H9 (cell line): ENCODE data around the gene TRMT11. TPM values are rescaled to one million over a fixed set of nuclear protein-coding genes. Genes with fewer than 3 reads are reported as not detected.

ENCODE experiments used
- DNase-seq: peaks from one replicate; pipeline ENCODE4 v3.0.0-alpha.2; 2017
- H2AFZ ChIP-seq: one replicate; pipeline ENCODE4 v1.6.1; 2013; ENCODE audit warnings: mild to moderate bottlenecking, low read length, control low read depth, moderate library complexity
- H2AK5ac ChIP-seq: 2 replicates; pipeline ENCODE4 v1.6.1; 2013; ENCODE audit warnings: low read length, control low read depth, mixed read lengths; ENCODE audit not compliant: insufficient read length
- H2BK120ac ChIP-seq: one replicate; pipeline ENCODE4 v1.6.1; 2013; ENCODE audit warnings: low read depth, mild to moderate bottlenecking, low read length, control low read depth, inconsistent platforms; ENCODE audit not compliant: poor library complexity, severe bottlenecking
- H2BK12ac ChIP-seq: 2 replicates; pipeline ENCODE4 v1.6.1; 2013; ENCODE audit warnings: low read length, control low read depth, mixed read lengths, low read depth; ENCODE audit not compliant: insufficient read length
- H2BK15ac ChIP-seq: 2 replicates; pipeline ENCODE4 v1.6.1; 2013; ENCODE audit warnings: low read depth, low read length, control low read depth
- H2BK20ac ChIP-seq: one replicate; pipeline ENCODE4 v1.6.1; 2013; ENCODE audit warnings: low read depth, mild to moderate bottlenecking, low read length, control low read depth, inconsistent platforms; ENCODE audit not compliant: poor library complexity, severe bottlenecking
- H2BK5ac ChIP-seq: 2 replicates; pipeline ENCODE4 v1.6.1; 2013; ENCODE audit warnings: low read length, control low read depth, mixed read lengths; ENCODE audit not compliant: insufficient read length
- H3K14ac ChIP-seq: 2 replicates; pipeline ENCODE4 v1.6.1; 2013; ENCODE audit warnings: low read length, control low read depth; ENCODE audit not compliant: insufficient read depth
- H3K18ac ChIP-seq: 2 replicates; pipeline ENCODE4 v1.6.1; 2013; ENCODE audit warnings: low read depth, mild to moderate bottlenecking, mixed read lengths, low read length, control low read depth; ENCODE audit not compliant: insufficient read length
- H3K23ac ChIP-seq: 2 replicates; pipeline ENCODE4 v1.6.1; 2013; ENCODE audit warnings: low read length, control low read depth, mixed read lengths, low read depth; ENCODE audit not compliant: insufficient read length
- H3K23me2 ChIP-seq: 2 replicates; pipeline ENCODE4 v1.6.1; 2013; ENCODE audit warnings: low read depth, mild to moderate bottlenecking, mixed read lengths, low read length, control low read depth; ENCODE audit not compliant: insufficient read length, poor library complexity, severe bottlenecking
- H3K27ac ChIP-seq: 2 replicates; pipeline ENCODE4 v1.5.1; 2013; ENCODE audit warnings: low read length, control low read depth, mixed read lengths, low read depth; ENCODE audit not compliant: insufficient read length
- H3K27me3 ChIP-seq: 2 replicates; pipeline ENCODE4 v1.6.1; 2013; ENCODE audit warnings: low read length, control low read depth, inconsistent platforms; ENCODE audit not compliant: insufficient read depth
- H3K4ac ChIP-seq: 2 replicates; pipeline ENCODE4 v1.6.1; 2013; ENCODE audit warnings: low read depth, mild to moderate bottlenecking, control low read depth, inconsistent platforms, low read length, moderate library complexity
- H3K4me1 ChIP-seq: 2 replicates; pipeline ENCODE4 v1.6.1; 2013; ENCODE audit warnings: low read length, control low read depth, inconsistent platforms; ENCODE audit not compliant: insufficient read depth
- H3K4me2 ChIP-seq: 2 replicates; pipeline ENCODE4 v1.6.1; 2013; ENCODE audit warnings: low read length, control low read depth, mixed read lengths; ENCODE audit not compliant: insufficient read length, insufficient read depth
- H3K56ac ChIP-seq: 2 replicates; pipeline ENCODE4 v1.6.1; 2013; ENCODE audit warnings: low read depth, mild to moderate bottlenecking, mixed read lengths, low read length, control low read depth; ENCODE audit not compliant: insufficient read length
- H3K79me1 ChIP-seq: 2 replicates; pipeline ENCODE4 v1.6.1; 2013; ENCODE audit warnings: low read depth, mild to moderate bottlenecking, moderate library complexity, low read length, control low read depth, inconsistent platforms; ENCODE audit not compliant: insufficient read depth, poor library complexity, severe bottlenecking
- H3K79me2 ChIP-seq: 2 replicates; pipeline ENCODE4 v1.6.1; 2013; ENCODE audit warnings: low read length, control low read depth, inconsistent platforms; ENCODE audit not compliant: insufficient read depth
- H3K9ac ChIP-seq: 2 replicates; pipeline ENCODE4 v1.6.1; 2013; ENCODE audit warnings: low read length, control low read depth, mixed read lengths; ENCODE audit not compliant: insufficient read length; ENCODE audit errors: extremely low read depth
- H3K9me3 ChIP-seq: one replicate; pipeline ENCODE4 v1.6.1; 2013; ENCODE audit warnings: low read depth, low read length, inconsistent platforms; ENCODE audit not compliant: control insufficient read depth
- H3T11ph ChIP-seq: one replicate; pipeline ENCODE4 v1.6.1; 2013; ENCODE audit warnings: mild to moderate bottlenecking, low read length, control low read depth, inconsistent platforms
- H4K20me1 ChIP-seq: one replicate; pipeline ENCODE4 v1.6.1; 2013; ENCODE audit not compliant: control insufficient read depth, insufficient read length, insufficient read depth
- H4K5ac ChIP-seq: 2 replicates; pipeline ENCODE4 v1.6.1; 2013; ENCODE audit warnings: low read depth, mild to moderate bottlenecking, mixed read lengths, low read length, control low read depth; ENCODE audit not compliant: insufficient read length
- H4K8ac ChIP-seq: replicated peaks from 2 replicates; pipeline ENCODE4 v1.6.1; 2013; ENCODE audit warnings: low read length, control low read depth, mixed read lengths, low read depth; ENCODE audit not compliant: insufficient read length
- H4K91ac ChIP-seq: 2 replicates; pipeline ENCODE4 v1.6.1; 2013; ENCODE audit warnings: low read depth, mild to moderate bottlenecking, moderate library complexity, mixed read lengths, low read length, control low read depth; ENCODE audit not compliant: insufficient read length
- H3K27ac Mint-ChIP-seq, 3 experiments: 2 replicates in 2 of 3; 3 replicates in 1 of 3; pipeline ENCODE4 v1.8.0; 2020 to 2021; ENCODE audit warnings: mixed read lengths in 3 of 3, mild to moderate bottlenecking in 1 of 3, moderate library complexity in 1 of 3
- H3K27me3 Mint-ChIP-seq: 2 replicates; pipeline ENCODE4 v1.8.0; 2021; ENCODE audit warnings: low read depth, mild to moderate bottlenecking, moderate library complexity, mixed read lengths
- H3K36me3 Mint-ChIP-seq, 3 experiments: 2 replicates in 2 of 3; 3 replicates in 1 of 3; pipeline ENCODE4 v1.8.0; 2020 to 2021; ENCODE audit warnings: low read depth in 3 of 3, mixed read lengths in 3 of 3; ENCODE audit not compliant: insufficient read depth in 1 of 3
- H3K4me1 Mint-ChIP-seq, 2 experiments: 2 replicates each; pipeline ENCODE4 v1.8.0; 2020; ENCODE audit warnings: mixed read lengths in 2 of 2
- H3K4me3 Mint-ChIP-seq, 2 experiments: 2 replicates in 1 of 2; 3 replicates in 1 of 2; pipeline ENCODE4 v1.8.0; 2020 to 2021; ENCODE audit warnings: mild to moderate bottlenecking in 2 of 2, mixed read lengths in 2 of 2, moderate library complexity in 1 of 2
- H3K9me3 Mint-ChIP-seq, 2 experiments: 2 replicates in 1 of 2; 3 replicates in 1 of 2; pipeline ENCODE4 v1.8.0; 2020; ENCODE audit warnings: mild to moderate bottlenecking in 2 of 2, mixed read lengths in 2 of 2, moderate library complexity in 1 of 2
- WGBS: extraction: QIAGEN DNeasy Blood & Tissue Kit; methylation state at CpG from one replicate; pipeline ENCODE4 v1.1.7; 2013; ENCODE audit warnings: missing lambda C conversion rate, low lambda C conversion rate, mixed read lengths; ENCODE audit not compliant: insufficient read length; ENCODE audit errors: extremely low coverage; 5-methylcytosine and 5-hydroxymethylcytosine counted together
- total RNA-seq: library from RNA; stranded (reverse); gene quantifications from 2 replicates; pipeline ENCODE4 v1.2.1, GENCODE V29; 2021
- TF ChIP-seq, protein P1 (sequence below): fragments of 200-600 bp; sonication (generic); conservative IDR thresholded peaks from 3 replicates; pipeline ENCODE4 v1.8.0; 2021; ENCODE audit warnings: antibody characterized with exemption, mild to moderate bottlenecking

Gene TRMT11
- total RNA-seq, 1 experiment from 2014 or later, result 31.1 TPM

DNA sequence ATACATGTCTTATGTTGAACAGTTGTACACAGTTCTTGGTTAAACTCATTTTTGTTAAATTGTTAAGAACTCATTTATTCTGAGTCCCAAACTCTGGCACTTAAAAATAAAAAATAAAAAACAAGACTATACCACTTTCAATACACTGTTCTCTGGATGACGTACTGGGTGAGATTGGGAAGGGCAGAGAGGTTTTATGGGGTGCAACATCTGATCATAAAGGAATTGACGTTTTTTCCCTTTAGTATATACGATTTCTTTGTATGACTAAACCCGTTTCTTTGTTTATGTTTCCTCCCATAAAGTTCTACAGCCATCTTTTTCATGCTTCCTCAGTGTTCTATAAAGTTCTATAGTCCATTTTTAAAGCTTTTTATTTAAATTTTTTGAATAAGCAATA is 69.1 kb downstream of the TRMT11 start:
- Histone ChIP-seq H3K79me1 (no peaks in the 10 kb centered on the region), H3K27ac (no peak overlapping the region), H3K4me2 (no peak overlapping the region), H3K9ac (no peak overlapping the region), H3K14ac (no peak overlapping the region), H3K4me1 (no peaks in the 10 kb centered on the region), H2BK15ac (no peak overlapping the region), H3K23ac (no peak overlapping the region), H4K8ac (no peak overlapping the region), H3T11ph (no peak overlapping the region), H3K4ac (no peak overlapping the region), H2AFZ (no peak overlapping the region), H3K27me3 (no peaks in the 10 kb centered on the region), H3K79me2 (no peaks in the 10 kb centered on the region), H3K18ac (no peak overlapping the region), H2BK5ac (no peak overlapping the region), H2BK20ac (no peak overlapping the region), H4K5ac (no peak overlapping the region), H3K23me2 (no peaks in the 10 kb centered on the region), H3K9me3 (no peaks in the 10 kb centered on the region), H2BK12ac (no peak overlapping the region), H2AK5ac (no peak overlapping the region), H2BK120ac (no peak overlapping the region), H4K91ac (no peak overlapping the region), H3K56ac (no peak overlapping the region), H4K20me1 (no peaks in the 10 kb centered on the region)
- no peaks in the 10 kb centered on the region for H3K27me3 Mint-ChIP-seq
- no peaks in the 10 kb centered on the region for H3K9me3 Mint-ChIP-seq
- WGBS, result no CpG with 5 or more reads among the region's 4 CpGs
- peak overlapping the region in 1 of 3 experiments; percentile 82; a peak in 1 of 7 replicates for H3K27ac Mint-ChIP-seq
- H3K4me1 Mint-ChIP-seq, result peaks cover 0 to 4% of the 10 kb centered on the region in 2 experiments; a peak in 1 of 4 replicates
- H3K36me3 Mint-ChIP-seq, result peaks cover 0 to 10% (median 3%) of the 10 kb centered on the region in 3 experiments; a peak in 5 of 7 replicates
- TF ChIP-seq, protein P1, sequence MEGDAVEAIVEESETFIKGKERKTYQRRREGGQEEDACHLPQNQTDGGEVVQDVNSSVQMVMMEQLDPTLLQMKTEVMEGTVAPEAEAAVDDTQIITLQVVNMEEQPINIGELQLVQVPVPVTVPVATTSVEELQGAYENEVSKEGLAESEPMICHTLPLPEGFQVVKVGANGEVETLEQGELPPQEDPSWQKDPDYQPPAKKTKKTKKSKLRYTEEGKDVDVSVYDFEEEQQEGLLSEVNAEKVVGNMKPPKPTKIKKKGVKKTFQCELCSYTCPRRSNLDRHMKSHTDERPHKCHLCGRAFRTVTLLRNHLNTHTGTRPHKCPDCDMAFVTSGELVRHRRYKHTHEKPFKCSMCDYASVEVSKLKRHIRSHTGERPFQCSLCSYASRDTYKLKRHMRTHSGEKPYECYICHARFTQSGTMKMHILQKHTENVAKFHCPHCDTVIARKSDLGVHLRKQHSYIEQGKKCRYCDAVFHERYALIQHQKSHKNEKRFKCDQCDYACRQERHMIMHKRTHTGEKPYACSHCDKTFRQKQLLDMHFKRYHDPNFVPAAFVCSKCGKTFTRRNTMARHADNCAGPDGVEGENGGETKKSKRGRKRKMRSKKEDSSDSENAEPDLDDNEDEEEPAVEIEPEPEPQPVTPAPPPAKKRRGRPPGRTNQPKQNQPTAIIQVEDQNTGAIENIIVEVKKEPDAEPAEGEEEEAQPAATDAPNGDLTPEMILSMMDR, result no peak
- no peak overlapping the region for H3K4me3 Mint-ChIP-seq
- DNase-seq, result no peak
